GM12865 (cell line): ENCODE measurements around the gene MYL10.

Experiments used
- DNase-seq: peaks from one replicate; pipeline ENCODE4 v3.0.0; 2010; ENCODE audit warnings: low read depth
- H3K4me3 ChIP-seq: 2 replicates; pipeline ENCODE4 v1.5.1; 2011; ENCODE audit warnings: mild to moderate bottlenecking, low read depth, low read length, control low read depth
- CTCF ChIP-seq: IDR thresholded peaks from 2 replicates; pipeline ENCODE4 v1.5.1; 2011; ENCODE audit warnings: low read length, control low read depth, low read depth, inconsistent platforms; ENCODE audit not compliant: insufficient read depth; ENCODE audit errors: missing control alignments

The MYL10 gene

GRCh38 chr7:101572156-101572555 is 56.9 kb downstream of the MYL10 start:
- no peak overlapping the region for H3K4me3 ChIP-seq
- TF ChIP-seq CTCF, result no peak
- no peak for DNase-seq

GRCh38 chr7:101567230-101567629 is 61.9 kb downstream of the MYL10 start:
- H3K4me3 ChIP-seq, result no peak overlapping the region
- no peak for DNase-seq
- TF ChIP-seq CTCF, result no peak

- no peak overlapping the region for H3K4me3 ChIP-seq
- no peak for DNase-seq
- no peak for TF ChIP-seq CTCF
Observed at GRCh38 chr7:101565601-101566209, 63.4 kb downstream of the MYL10 start.

- H3K4me3 ChIP-seq, result no peak overlapping the region
- DNase-seq, result no peak
Observed at GRCh38 chr7:101564778-101565211, 64.3 kb downstream of the MYL10 start.

GRCh38 chr7:101563943-101564777 is 64.9 kb downstream of the MYL10 start:
- DNase-seq, result no peak
- TF ChIP-seq CTCF, result no peak
- H3K4me3 ChIP-seq, result no peak overlapping the region

More at GRCh38 chr7:101564778-101565211, 64.3 kb downstream of the MYL10 start:
- no peak for TF ChIP-seq CTCF
